Mesenchymal stem cell (in vitro differentiated cells and primary cell): ENCODE data around the gene TWIST1.

ENCODE experiments used
- DNase-seq: peaks from one replicate; pipeline ENCODE4 v3.0.0-alpha.2; 2013
- H2AFZ ChIP-seq: one replicate; pipeline ENCODE4 v1.6.1; 2013; ENCODE audit warnings: low read depth, mild to moderate bottlenecking, control low read depth, inconsistent platforms, low read length, moderate library complexity
- H2AK5ac ChIP-seq: 2 replicates; pipeline ENCODE4 v1.6.1; 2013; ENCODE audit warnings: low read length, moderate library complexity, mild to moderate bottlenecking, inconsistent platforms; ENCODE audit not compliant: severe bottlenecking
- H2BK120ac ChIP-seq: one replicate; pipeline ENCODE4 v1.6.1; 2013; ENCODE audit warnings: low read depth, mild to moderate bottlenecking, inconsistent platforms, low read length, moderate library complexity
- H2BK12ac ChIP-seq, 2 experiments: one replicate each; pipeline ENCODE4 v1.6.1; 2013; ENCODE audit warnings: inconsistent platforms in 2 of 2, low read length in 2 of 2, mild to moderate bottlenecking in 2 of 2, moderate library complexity in 2 of 2, control low read depth in 1 of 2
- H2BK15ac ChIP-seq: one replicate; pipeline ENCODE4 v1.6.1; 2013; ENCODE audit warnings: mild to moderate bottlenecking, low read depth, inconsistent platforms; ENCODE audit not compliant: poor library complexity, severe bottlenecking
- H2BK5ac ChIP-seq: 2 replicates; pipeline ENCODE4 v1.6.1; 2013; ENCODE audit warnings: low read depth, mild to moderate bottlenecking, low read length, control low read depth, inconsistent platforms; ENCODE audit not compliant: poor library complexity, severe bottlenecking
- H3K14ac ChIP-seq, 2 experiments: one replicate each; pipeline ENCODE4 v1.6.1; 2013; ENCODE audit warnings: inconsistent platforms in 2 of 2, low read length in 2 of 2, control low read depth in 1 of 2, mild to moderate bottlenecking in 1 of 2, moderate library complexity in 1 of 2
- H3K18ac ChIP-seq, 2 experiments: one replicate each; pipeline ENCODE4 v1.6.1; 2013; ENCODE audit warnings: inconsistent platforms in 2 of 2, low read length in 2 of 2, control low read depth in 1 of 2, low read depth in 1 of 2, mild to moderate bottlenecking in 1 of 2
- H3K23ac ChIP-seq, 2 experiments: one replicate each; pipeline ENCODE4 v1.6.1; 2013; ENCODE audit warnings: inconsistent platforms in 2 of 2, low read length in 2 of 2, mild to moderate bottlenecking in 2 of 2, moderate library complexity in 2 of 2, control low read depth in 1 of 2
- H3K27ac ChIP-seq: 2 replicates; pipeline ENCODE4 v1.5.1; 2013; ENCODE audit warnings: mild to moderate bottlenecking, moderate library complexity, low read length, control low read depth, inconsistent platforms; ENCODE audit not compliant: poor library complexity, severe bottlenecking
- H3K27me3 ChIP-seq, 2 experiments: 2 replicates each; pipeline versions ENCODE4 v1.6.1 to v1.7.0; 2013; ENCODE audit warnings: low read length in 2 of 2, mild to moderate bottlenecking in 2 of 2, moderate library complexity in 2 of 2, control low read depth in 1 of 2, inconsistent platforms in 1 of 2; ENCODE audit not compliant: control insufficient read depth in 1 of 2, insufficient read depth in 1 of 2
- H3K36me3 ChIP-seq, 2 experiments: 2 replicates each; pipeline versions ENCODE4 v1.6.1 to v1.7.0; 2013; ENCODE audit warnings: low read length in 2 of 2, control low read depth in 1 of 2, inconsistent platforms in 1 of 2, low read depth in 1 of 2, mild to moderate bottlenecking in 1 of 2; ENCODE audit not compliant: insufficient read depth in 2 of 2, control insufficient read depth in 1 of 2
- H3K4ac ChIP-seq, 2 experiments: one replicate each; pipeline ENCODE4 v1.6.1; 2013; ENCODE audit warnings: inconsistent platforms in 2 of 2, low read length in 2 of 2, mild to moderate bottlenecking in 2 of 2, moderate library complexity in 2 of 2, control low read depth in 1 of 2, low read depth in 1 of 2
- H3K4me1 ChIP-seq: 2 replicates; pipeline ENCODE4 v1.6.1; 2013; ENCODE audit warnings: low read depth, low read length, control low read depth; ENCODE audit not compliant: control insufficient read depth, insufficient read depth
- H3K4me2 ChIP-seq: 2 replicates; pipeline ENCODE4 v1.6.1; 2013; ENCODE audit warnings: low read length, mild to moderate bottlenecking, inconsistent platforms; ENCODE audit not compliant: poor library complexity, severe bottlenecking
- H3K4me3 ChIP-seq, 2 experiments: 2 replicates each; pipeline versions ENCODE4 v1.5.1 to v1.7.0; 2013; ENCODE audit warnings: low read length in 2 of 2, mild to moderate bottlenecking in 2 of 2, control low read depth in 1 of 2, low read depth in 1 of 2; ENCODE audit not compliant: insufficient read depth in 1 of 2
- H3K79me1 ChIP-seq: replicated peaks from 2 replicates; pipeline ENCODE4 v1.6.1; 2013; ENCODE audit warnings: mild to moderate bottlenecking, control low read depth, low read length, inconsistent platforms; ENCODE audit not compliant: poor library complexity, severe bottlenecking
- H3K9ac ChIP-seq: 2 replicates; pipeline ENCODE4 v1.7.0; 2013; ENCODE audit warnings: mild to moderate bottlenecking, low read length, moderate library complexity
- H3K9me3 ChIP-seq: 2 replicates; pipeline ENCODE4 v1.7.0; 2013; ENCODE audit warnings: mild to moderate bottlenecking, low read length; ENCODE audit not compliant: control insufficient read depth
- H4K8ac ChIP-seq: one replicate; pipeline ENCODE4 v1.6.1; 2013; ENCODE audit warnings: inconsistent platforms, mild to moderate bottlenecking, low read length, moderate library complexity
- H4K91ac ChIP-seq: one replicate; pipeline ENCODE4 v1.6.1; 2013; ENCODE audit warnings: mild to moderate bottlenecking, low read length, inconsistent platforms
- WGBS: methylation state at CpG from one replicate; pipeline ENCODE4 v1.1.7; 2013; ENCODE audit warnings: mixed read lengths; 5-methylcytosine and 5-hydroxymethylcytosine counted together

The TWIST1 gene

DNA sequence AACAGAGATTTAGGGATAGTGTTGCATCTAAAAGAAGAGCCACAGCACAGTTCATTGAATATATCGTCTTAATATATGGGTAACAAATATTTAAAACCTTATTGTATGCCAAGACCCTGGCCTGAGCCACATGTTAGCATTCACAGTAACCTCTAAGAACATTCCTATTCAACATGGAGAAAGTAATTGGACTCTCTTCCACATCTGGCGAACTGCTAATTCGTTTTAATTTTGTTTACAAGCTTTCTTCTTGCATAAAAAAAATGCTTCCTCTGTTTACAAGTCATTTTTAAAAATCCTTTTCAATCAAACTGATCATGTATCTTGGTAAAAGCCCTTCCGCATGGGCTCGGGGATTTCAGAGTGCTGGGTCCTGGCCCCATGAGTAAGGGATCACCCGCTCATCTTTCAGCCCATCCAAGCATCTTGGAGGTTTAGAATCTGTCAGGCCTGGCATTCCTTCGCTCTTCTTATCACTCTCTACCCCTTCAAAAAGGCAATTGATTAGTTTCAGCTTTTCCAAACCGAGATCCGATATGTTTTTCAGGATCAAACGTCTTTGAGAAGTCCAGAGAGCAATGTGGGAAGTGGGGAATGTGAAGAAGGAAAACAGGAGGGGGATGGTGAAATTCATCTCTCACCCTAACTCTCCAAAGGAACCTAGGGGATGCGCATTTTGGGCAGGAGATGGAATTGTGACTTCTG, 7.3 kb downstream of the TWIST1 start:
- DNase-seq, result no peak
- Histone ChIP-seq H2BK12ac (no peak overlapping the region), H3K4me2 (no peak overlapping the region), H3K23ac (no peak overlapping the region), H2BK120ac (no peak overlapping the region), H3K27ac (no peak overlapping the region), H3K9ac (peak overlapping the region; percentile 99), H3K14ac (no peak overlapping the region), H3K4me1 (peaks cover 18% of the 10 kb centered on the region), H2BK5ac (no peak overlapping the region), H3K4ac (no peak overlapping the region), H3K9me3 (no peaks in the 10 kb centered on the region), H3K36me3 (no peaks in the 10 kb centered on the region), H3K27me3 (no peaks in the 10 kb centered on the region), H3K18ac (no peak overlapping the region), H2AFZ (no peak overlapping the region), H3K79me1 (peaks cover 15% of the 10 kb centered on the region), H3K4me3 (peak overlapping the region in 1 of 2 experiments; percentile 99), H4K8ac (no peak overlapping the region), H4K91ac (no peak overlapping the region), H2BK15ac (no peak overlapping the region), H2AK5ac (no peak overlapping the region)
- WGBS, result 58% methylated on average over 7 of the region's 11 CpGs

DNA sequence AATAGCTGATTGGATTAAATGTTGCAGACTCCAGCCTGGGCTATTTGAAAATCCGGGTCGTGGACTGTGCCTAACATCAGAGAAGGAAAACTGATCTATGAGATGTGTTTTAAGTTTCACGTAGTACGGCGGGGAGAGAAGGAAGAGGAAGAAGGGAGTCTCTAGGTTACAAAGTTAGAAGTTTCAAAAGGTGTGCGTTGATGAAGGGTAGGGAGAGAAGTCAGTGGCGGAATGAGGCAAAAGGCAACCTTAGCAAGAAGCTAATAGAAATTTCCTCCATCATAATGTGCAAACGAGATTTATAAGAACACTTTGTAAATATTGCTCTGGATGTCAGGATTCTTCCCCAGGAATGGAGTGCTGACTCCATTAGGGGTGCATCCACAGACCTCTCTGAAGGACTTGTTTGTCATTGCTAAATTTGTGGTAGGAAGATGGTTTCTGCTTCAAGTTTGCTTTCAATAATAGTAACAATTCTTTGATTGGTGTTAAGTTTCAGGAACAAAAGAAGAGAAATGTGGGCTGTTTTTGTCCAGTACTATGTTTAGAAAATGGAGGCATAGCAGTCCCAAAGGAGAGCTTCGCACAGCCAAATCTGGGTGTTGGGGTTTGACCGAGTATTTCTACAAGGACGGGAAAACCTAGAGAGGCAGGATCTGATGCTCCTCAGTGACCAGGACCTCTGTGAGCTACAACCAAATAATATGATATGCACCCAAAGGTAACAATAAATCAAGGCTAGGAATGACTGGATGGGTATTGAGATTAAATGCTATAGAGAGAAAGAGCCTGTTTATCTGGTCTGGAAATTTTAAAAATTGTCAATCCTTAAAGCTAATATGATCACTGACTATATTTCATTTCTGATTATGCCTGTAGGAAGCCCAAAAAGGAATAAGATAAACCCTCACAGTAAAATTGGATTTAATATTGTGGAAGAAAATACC, 8.2 kb downstream of the TWIST1 start:
- Histone ChIP-seq H3K18ac (no peak overlapping the region), H2AFZ (no peak overlapping the region), H3K36me3 (no peaks in the 10 kb centered on the region), H3K4me3 (peak overlapping the region in 1 of 2 experiments; percentile 83), H3K4ac (no peak overlapping the region), H2BK12ac (no peak overlapping the region), H3K4me2 (no peak overlapping the region), H3K4me1 (peaks cover 18% of the 10 kb centered on the region), H2BK15ac (no peak overlapping the region), H2BK5ac (no peak overlapping the region), H2AK5ac (peak overlapping the region; percentile 42), H3K9me3 (no peaks in the 10 kb centered on the region), H2BK120ac (no peak overlapping the region), H3K27me3 (no peaks in the 10 kb centered on the region), H3K23ac (no peak overlapping the region), H4K8ac (no peak overlapping the region), H3K27ac (peak overlapping the region; percentile 25), H4K91ac (no peak overlapping the region), H3K9ac (peak overlapping the region; percentile 99), H3K79me1 (peaks cover 15% of the 10 kb centered on the region), H3K14ac (no peak overlapping the region)
- DNase-seq, result no peak
- 47% methylated on average over 9 of the region's 11 CpGs for WGBS

DNA sequence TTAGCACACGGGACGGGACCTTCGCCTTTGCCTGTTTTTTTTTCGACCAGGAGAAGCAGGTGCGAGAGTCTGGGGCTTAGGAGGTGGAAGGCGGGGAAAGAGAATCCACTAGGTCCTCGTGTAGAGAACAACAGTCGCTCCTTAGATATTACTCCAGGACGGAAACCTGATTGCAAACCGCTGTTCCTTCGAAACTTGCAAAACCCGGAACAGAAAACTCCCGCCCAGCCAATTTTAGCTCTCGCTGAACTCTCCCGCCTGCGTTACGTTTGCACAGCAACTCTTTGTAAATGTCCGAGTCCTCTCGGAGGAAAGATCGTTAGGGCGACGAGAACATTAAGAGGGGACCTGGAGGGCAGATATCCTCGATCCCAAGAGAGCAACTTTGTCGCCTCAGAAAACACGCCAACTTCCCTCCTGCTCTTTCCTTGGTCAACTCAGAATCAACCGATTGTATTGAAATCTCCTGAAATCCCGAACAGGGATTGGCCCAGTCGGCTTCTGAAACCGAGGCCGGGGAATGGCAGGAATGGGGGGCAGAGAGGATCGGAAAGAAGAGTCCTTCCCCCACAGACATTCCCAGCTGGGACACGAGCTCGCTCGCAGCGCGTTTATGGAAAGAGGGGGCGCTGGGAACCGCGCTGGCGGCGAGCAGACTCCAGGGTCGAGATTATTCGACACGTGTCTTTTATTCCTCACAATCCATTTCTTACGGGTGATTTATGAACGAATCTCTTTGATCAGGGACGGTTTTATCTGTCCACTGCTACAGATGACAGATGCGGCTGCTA, 9.9 kb downstream of the TWIST1 start:
- Histone ChIP-seq H3K9ac (peak overlapping the region; percentile 99), H2BK12ac (no peak overlapping the region), H3K79me1 (peaks cover 14% of the 10 kb centered on the region), H2BK5ac (no peak overlapping the region), H3K14ac (peak overlapping the region in 1 of 2 experiments; percentile 36), H4K8ac (peak overlapping the region; percentile 14), H3K27me3 (no peaks in the 10 kb centered on the region), H4K91ac (no peak overlapping the region), H3K4me1 (peaks cover 18% of the 10 kb centered on the region), H2AK5ac (no peak overlapping the region), H2BK120ac (no peak overlapping the region), H3K4me2 (peak overlapping the region; percentile 100), H3K4ac (peak overlapping the region; percentile 17 to 67), H3K23ac (peak overlapping the region in 1 of 2 experiments; percentile 72), H3K36me3 (no peaks in the 10 kb centered on the region), H3K18ac (peak overlapping the region in 1 of 2 experiments; percentile 61), H3K27ac (peak overlapping the region; percentile 61), H3K4me3 (peak overlapping the region; percentile 55 to 83), H2AFZ (peak overlapping the region; percentile 72), H3K9me3 (no peaks in the 10 kb centered on the region), H2BK15ac (no peak overlapping the region)
- DNase-seq, result peak; percentile 69
- WGBS, result 2% methylated on average over 47 of the region's 48 CpGs
